Stimulated activated CD4-positive, alpha-beta T cell treated with anti-CD3 and anti-CD28 coated beads, Interleukin-2, amount 100 ng/mL, for 24 hours (primary cell): ENCODE measurements around the gene TMEM203.
A peak's percentile ranks its signal among the peaks of the same experiment; 100 is the strongest.

ENCODE experiments used
- DNase-seq, 2 donors: peaks; one replicate each; pipeline ENCODE4 v3.0.0-alpha.2; 2020

Gene TMEM203

GRCh38 chr9:137193771-137194170, 11.7 kb downstream of the TMEM203 start:
- no peak for DNase-seq

- DNase-seq = no peak
Measured at GRCh38 chr9:137192859-137193258, 12.6 kb downstream of the TMEM203 start.

- DNase-seq = no peak
Measured at GRCh38 chr9:137192448-137192780, 13.0 kb downstream of the TMEM203 start.

- DNase-seq = no peak
Measured at GRCh38 chr9:137191691-137192447, 13.6 kb downstream of the TMEM203 start.

- no peak for DNase-seq
Measured at GRCh38 chr9:137191245-137191644, 14.2 kb downstream of the TMEM203 start.

GRCh38 chr9:137190315-137190856, 15.1 kb downstream of the TMEM203 start:
- no peak for DNase-seq

- no peak for DNase-seq
Measured at GRCh38 chr9:137189297-137190295, 15.9 kb downstream of the TMEM203 start.

- DNase-seq = peak; percentile 93 to 95
Measured at GRCh38 chr9:137188490-137189296, 16.8 kb downstream of the TMEM203 start, which contains the start of the genes ANAPC2 and SSNA1. TSS of gene ANAPC2 (minus strand) at chr9:137188560. CDS start at chr9:137188532, 28 bp downstream. TSS of gene SSNA1 (plus strand) at chr9:137188676. CDS start at chr9:137188727, 51 bp downstream.

- no peak for DNase-seq
Measured at GRCh38 chr9:137188086-137188489, 17.4 kb downstream of the TMEM203 start.

- no peak for DNase-seq
Measured at GRCh38 chr9:137187386-137187785, 18.1 kb downstream of the TMEM203 start.

GRCh38 chr9:137186385-137186784, 19.1 kb downstream of the TMEM203 start:
- DNase-seq = no peak

- DNase-seq = no peak
Measured at GRCh38 chr9:137185921-137186320, 19.5 kb downstream of the TMEM203 start.

- DNase-seq = no peak
Measured at GRCh38 chr9:137184881-137185660, 20.4 kb downstream of the TMEM203 start.

GRCh38 chr9:137183980-137184595, 21.4 kb downstream of the TMEM203 start:
- DNase-seq = no peak

GRCh38 chr9:137182836-137183235, 22.6 kb downstream of the TMEM203 start:
- no peak for DNase-seq

- no peak for DNase-seq
Measured at GRCh38 chr9:137181680-137182079, 23.8 kb downstream of the TMEM203 start.

GRCh38 chr9:137180491-137180890, 25.0 kb downstream of the TMEM203 start:
- DNase-seq = no peak

GRCh38 chr9:137179761-137180160, 25.7 kb downstream of the TMEM203 start:
- no peak for DNase-seq

GRCh38 chr9:137178939-137179630, 26.4 kb downstream of the TMEM203 start:
- DNase-seq = no peak

GRCh38 chr9:137178201-137178938, 27.1 kb downstream of the TMEM203 start:
- DNase-seq = no peak
